H1 (cell line): ENCODE measurements around the gene MLN. TPM values are rescaled to one million over a fixed set of nuclear protein-coding genes. Genes with fewer than 3 reads are reported as not detected.

Experiments used
- CTCF ChIA-PET: fragments of 300-600 bp; sonication (Branson Sonifier 250); formaldehyde crosslinking; loops from one replicate; lab custom pipeline; 2021; ENCODE audit not compliant: partially characterized antibody; lab: Charles Lee
- POLR2A ChIA-PET: fragments of 300-600 bp; sonication (Branson Sonifier 250); formaldehyde crosslinking; loops from one replicate; lab custom pipeline; 2021; ENCODE audit warnings: inconsistent platforms; ENCODE audit not compliant: partially characterized antibody; lab: Charles Lee
- DNase-seq, 2 experiments: peaks; one replicate each; pipeline versions ENCODE4 v3.0.0 to v3.0.0-alpha.2; 2010 to 2022; ENCODE audit warnings: low spot score in 2 of 2, low read depth in 1 of 2, mixed read lengths in 1 of 2
- FAIRE-seq: peaks from 2 replicates; lab custom pipeline; 2011; peaks lifted over from hg19 to GRCh38; lab: Jason Lieb, UNC
- H2AFZ ChIP-seq: 2 replicates; pipeline ENCODE4 v1.8.1; 2012; ENCODE audit warnings: low read length, inconsistent platforms
- H2AK5ac ChIP-seq: 2 replicates; pipeline ENCODE4 v1.6.1; 2013; ENCODE audit warnings: low read depth, low read length
- H2BK120ac ChIP-seq: replicated peaks from 2 replicates; pipeline ENCODE3; 2013; ENCODE audit warnings: low read depth, low read length, inconsistent platforms
- H2BK12ac ChIP-seq: 2 replicates; pipeline ENCODE4 v1.6.1; 2013; ENCODE audit warnings: low read depth, low read length
- H2BK15ac ChIP-seq: 2 replicates; pipeline ENCODE4 v1.6.1; 2013; ENCODE audit warnings: low read length
- H2BK20ac ChIP-seq: 2 replicates; pipeline ENCODE4 v1.6.1; 2013; ENCODE audit warnings: low read length
- H2BK5ac ChIP-seq: 2 replicates; pipeline ENCODE4 v1.6.1; 2013; ENCODE audit warnings: low read depth, low read length
- H3K14ac ChIP-seq: 2 replicates; pipeline ENCODE4 v1.6.1; 2013; ENCODE audit warnings: inconsistent platforms; ENCODE audit not compliant: insufficient read length
- H3K18ac ChIP-seq: 2 replicates; pipeline ENCODE4 v1.6.1; 2013; ENCODE audit warnings: low read length; ENCODE audit errors: extremely low read depth
- H3K23ac ChIP-seq: 2 replicates; pipeline ENCODE4 v1.6.1; 2013; ENCODE audit warnings: inconsistent platforms; ENCODE audit not compliant: insufficient read length
- H3K23me2 ChIP-seq: 2 replicates; pipeline ENCODE4 v1.6.1; 2013; ENCODE audit warnings: low read depth, low read length
- H3K27ac ChIP-seq: 2 replicates; pipeline ENCODE4 v1.6.1; 2011; ENCODE audit warnings: low read depth, low read length, inconsistent platforms
- H3K27me3 ChIP-seq, 4 experiments: replicated peaks in 1 of 4; 1 replicate in 1 of 4; 2 replicates in 3 of 4; pipeline versions ENCODE4 v1.6.1 to v1.8.1; 2011 to 2013; ENCODE audit warnings: low read length in 3 of 4, mild to moderate bottlenecking in 3 of 4, inconsistent platforms in 2 of 4, mixed read lengths in 2 of 4, moderate library complexity in 1 of 4; ENCODE audit not compliant: control insufficient read depth in 3 of 4, insufficient read depth in 3 of 4; ENCODE audit errors: extremely low read depth in 1 of 4
- H3K36me3 ChIP-seq, 4 experiments: 2 replicates each; pipeline versions ENCODE4 v1.6.1 to v1.8.1; 2011 to 2013; ENCODE audit warnings: mild to moderate bottlenecking in 4 of 4, low read length in 3 of 4, moderate library complexity in 2 of 4, control low read depth in 1 of 4, inconsistent platforms in 1 of 4; ENCODE audit not compliant: insufficient read depth in 4 of 4, control insufficient read depth in 2 of 4
- H3K4ac ChIP-seq: replicated peaks from 2 replicates; pipeline ENCODE3; 2013; ENCODE audit warnings: low read length, low read depth, mixed read lengths, inconsistent platforms; ENCODE audit not compliant: insufficient read length
- H3K4me1 ChIP-seq, 4 experiments: replicated peaks in 1 of 4; 1 replicate in 1 of 4; 2 replicates in 3 of 4; pipeline versions ENCODE4 v1.6.1 to v1.8.1; 2011 to 2013; ENCODE audit warnings: low read length in 3 of 4, inconsistent platforms in 2 of 4, mixed read lengths in 1 of 4; ENCODE audit not compliant: insufficient read depth in 4 of 4, control insufficient read depth in 3 of 4
- H3K4me2 ChIP-seq, 2 experiments: 2 replicates each; pipeline versions ENCODE4 v1.6.1 to v1.8.1; 2011 to 2013; ENCODE audit warnings: low read depth in 2 of 2, low read length in 2 of 2, control low read depth in 1 of 2, inconsistent platforms in 1 of 2, mild to moderate bottlenecking in 1 of 2; ENCODE audit not compliant: insufficient read depth in 1 of 2
- H3K4me3 ChIP-seq, 4 experiments: fragments of 200-600, 300-600 bp in 1 of 4; sonication (generic), shearing (Covaris generic), sonication (Bioruptor Twin) in 1 of 4; 2 replicates each; pipeline versions ENCODE4 v1.5.1 to v1.8.1; 2011 to 2016; ENCODE audit warnings: low read length in 4 of 4, low read depth in 3 of 4, control low read depth in 2 of 4, inconsistent platforms in 2 of 4, mild to moderate bottlenecking in 2 of 4, mixed read lengths in 1 of 4, moderate library complexity in 1 of 4; ENCODE audit not compliant: insufficient read depth in 2 of 4; ENCODE audit errors: extremely low read depth in 1 of 4
- H3K56ac ChIP-seq: replicated peaks from 2 replicates; pipeline ENCODE3; 2013; ENCODE audit warnings: low read depth, mild to moderate bottlenecking, mixed read lengths, low read length, inconsistent platforms; ENCODE audit not compliant: insufficient read length
- H3K79me1 ChIP-seq: 2 replicates; pipeline ENCODE4 v1.6.1; 2013; ENCODE audit warnings: low read depth, low read length, control low read depth
- H3K79me2 ChIP-seq, 2 experiments: 2 replicates each; pipeline versions ENCODE4 v1.6.1 to v1.8.1; 2012 to 2013; ENCODE audit warnings: low read length in 2 of 2, mild to moderate bottlenecking in 2 of 2, inconsistent platforms in 1 of 2; ENCODE audit not compliant: insufficient read depth in 2 of 2, control insufficient read depth in 1 of 2
- H3K9ac ChIP-seq, 4 experiments: replicated peaks in 1 of 4; 1 replicate in 1 of 4; 2 replicates in 3 of 4; pipeline versions ENCODE4 v1.6.1 to v1.8.1; 2011 to 2013; ENCODE audit warnings: low read depth in 3 of 4, low read length in 3 of 4, control low read depth in 2 of 4, mild to moderate bottlenecking in 2 of 4, moderate library complexity in 2 of 4, inconsistent platforms in 1 of 4; ENCODE audit errors: extremely low read depth in 1 of 4
- H3K9me3 ChIP-seq, 2 experiments: 2 replicates each; pipeline versions ENCODE4 v1.6.1 to v1.8.1; 2012 to 2013; ENCODE audit warnings: mild to moderate bottlenecking in 2 of 2, moderate library complexity in 2 of 2, control low read depth in 1 of 2, inconsistent platforms in 1 of 2, low read depth in 1 of 2, low read length in 1 of 2, mixed read lengths in 1 of 2; ENCODE audit not compliant: insufficient read depth in 2 of 2
- H4K20me1 ChIP-seq, 2 experiments: replicated peaks in 1 of 2; 2 replicates each; pipeline versions ENCODE3 to v1.8.1; 2011 to 2013; ENCODE audit warnings: inconsistent platforms in 2 of 2, low read length in 2 of 2, mild to moderate bottlenecking in 1 of 2; ENCODE audit not compliant: insufficient read depth in 2 of 2, control insufficient read depth in 1 of 2
- H4K5ac ChIP-seq: 2 replicates; pipeline ENCODE4 v1.6.1; 2013; ENCODE audit warnings: low read length, low read depth, mixed read lengths, inconsistent platforms; ENCODE audit not compliant: insufficient read length
- H4K8ac ChIP-seq: 2 replicates; pipeline ENCODE4 v1.8.0; 2013; ENCODE audit warnings: mild to moderate bottlenecking, moderate library complexity, low read length, inconsistent platforms; ENCODE audit not compliant: insufficient read depth; ENCODE audit errors: extremely low read depth
- H4K91ac ChIP-seq: replicated peaks from 2 replicates; pipeline ENCODE3; 2013; ENCODE audit warnings: low read length, mixed read lengths, inconsistent platforms; ENCODE audit not compliant: insufficient read length
- CTCF ChIP-seq, 3 experiments: IDR thresholded peaks; 1 replicate in 2 of 3; 2 replicates in 1 of 3; pipeline versions ENCODE4 v1.5.1 to v1.6.1; 2011; ENCODE audit warnings: low read length in 3 of 3, mild to moderate bottlenecking in 3 of 3, inconsistent platforms in 2 of 3, low read depth in 1 of 3, moderate library complexity in 1 of 3; ENCODE audit not compliant: insufficient read depth in 1 of 3; ENCODE audit errors: control extremely low read depth in 1 of 3
- EGR1 ChIP-seq: IDR thresholded peaks from 2 replicates; pipeline ENCODE4 v1.6.1; 2011; ENCODE audit warnings: low read depth, low read length, borderline replicate concordance
- RAD21 ChIP-seq, 2 experiments: IDR thresholded peaks in 1 of 2; conservative IDR thresholded peaks in 1 of 2; 2 replicates each; pipeline ENCODE4 v1.6.1; 2011; ENCODE audit warnings: low read depth in 2 of 2, low read length in 2 of 2, improper control_type of control experiment in 1 of 2, inconsistent platforms in 1 of 2, mild to moderate bottlenecking in 1 of 2, moderate library complexity in 1 of 2
- TCF12 ChIP-seq: IDR thresholded peaks from 2 replicates; pipeline ENCODE4 v1.6.1; 2011; ENCODE audit warnings: low read depth, mild to moderate bottlenecking, low read length
- TEAD4 ChIP-seq: IDR thresholded peaks from 2 replicates; pipeline ENCODE4 v1.6.1; 2012; ENCODE audit warnings: low read depth, low read length, inconsistent platforms, mixed read lengths
- WGBS, 2 experiments: shearing (Covaris generic) in 1 of 2; methylation state at CpG; one replicate each; pipeline versions ENCODE4 v1.1.6 to v1.1.7; 2013 to 2015; ENCODE audit warnings: low lambda C conversion rate in 2 of 2, mixed read lengths in 2 of 2, inconsistent platforms in 1 of 2, low coverage in 1 of 2, missing lambda C conversion rate in 1 of 2; ENCODE audit not compliant: insufficient replicate concordance in 2 of 2, insufficient coverage in 1 of 2, insufficient read length in 1 of 2; ENCODE audit errors: extremely low coverage in 1 of 2, missing lambda C conversion rate in 1 of 2; 5-methylcytosine and 5-hydroxymethylcytosine counted together
- polyA plus RNA-seq, 7 experiments: library from polyadenylated mRNA; depleted of rRNA in 3 of 7; stranded (reverse) in 5 of 7; unstranded in 2 of 7; fragments of >200 nt in 5 of 7; fragments of 200-250 nt in 2 of 7; gene quantifications; 1 replicate in 5 of 7; 2 replicates in 1 of 7; 4 replicates in 1 of 7; pipeline versions ENCODE4 v1.2.1 to v1.2.3, GENCODE V29; 2011 to 2013; ENCODE audit warnings: missing spikeins in 2 of 7, mixed read lengths in 2 of 7
- total RNA-seq: library from RNA; stranded (reverse); fragmentation: NEBNext Ultra II Directional; extraction: Animal tissue kit (Norgen Biotek cat#: 25700); gene quantifications from 2 replicates; pipeline ENCODE4 v1.2.1, GENCODE V29; 2021

MLN gene
- total and polyA plus RNA-seq, 2 of the 8 experiments (the other 6 are each of a cell fraction or from before 2014, with no cell fraction given) = not detected

GRCh38 chr6:33826537-33826936 lies 22.7 kb upstream of the MLN start:
- no peak overlapping the region for H3K56ac ChIP-seq
- DNase-seq (no peak), FAIRE-seq (no peak)
- no peak overlapping the region for H3K4me2 ChIP-seq
- no peaks in the 10 kb centered on the region for H4K20me1 ChIP-seq
- no peak overlapping the region for H2AK5ac ChIP-seq
- POLR2A ChIA-PET = no interaction called here
- no peak overlapping the region for H3K4me3 ChIP-seq
- H3K27me3 ChIP-seq = no peaks in the 10 kb centered on the region; a peak in 2 of 7 replicates
- peak overlapping the region; percentile 26; the same call in 1 of the 2 replicates for H2BK5ac ChIP-seq
- no peak overlapping the region for H3K9ac ChIP-seq
- peak overlapping the region; percentile 57 for H3K4ac ChIP-seq
- H3K18ac ChIP-seq = no peak overlapping the region; the same call in 1 of the 2 replicates
- no peaks in the 10 kb centered on the region for H3K79me2 ChIP-seq
- no peak overlapping the region for H3K27ac ChIP-seq
- no peak overlapping the region for H4K5ac ChIP-seq
- H4K91ac ChIP-seq = peak overlapping the region; percentile 27
- no peak overlapping the region for H3K23ac ChIP-seq
- CTCF ChIA-PET = interaction anchor here (0.6 to 7.4 kb wide), 13 partner anchors 8 to 248 kb away, joined by 3 to 97 read pairs (median 3); no protein-coding TSS in a partner anchor
- peak overlapping the region; percentile 85; the same call in 1 of the 2 replicates for H2BK12ac ChIP-seq
- no peaks in the 10 kb centered on the region for H3K36me3 ChIP-seq
- H2AFZ ChIP-seq = no peak overlapping the region
- no peak overlapping the region for H3K14ac ChIP-seq
- 0 out of 2 replicates have a peak overlapping the region, but pooled peaks have one; percentile 81 for H2BK15ac ChIP-seq
- H4K8ac ChIP-seq = no peak overlapping the region
- H3K9me3 ChIP-seq = no peaks in the 10 kb centered on the region
- TF ChIP-seq TEAD4 = no peak
- peak; percentile 36 to 65 for TF ChIP-seq RAD21 (IDR thresholded peaks at IDR 0.05 in 1 of 2, conservative IDR thresholded peaks at IDR 0.05 in 1 of 2; ENCODE audit: low read depth in 2 of 2, low read length in 2 of 2)
- peak in 2 of 3 experiments; percentile 37; a peak in 3 of 4 replicates for TF ChIP-seq CTCF (IDR thresholded peaks at IDR 0.05; ENCODE audit: control extremely low read depth in 1 of 3, insufficient read depth in 1 of 3, low read depth in 1 of 3, low read length in 3 of 3)
- TF ChIP-seq TCF12 = no peak
- no peak for TF ChIP-seq EGR1
- no peaks in the 10 kb centered on the region for H3K23me2 ChIP-seq
- H3K4me1 ChIP-seq = peaks cover 0 to 25% (median 13%) of the 10 kb centered on the region in 4 experiments; a peak in 6 of 7 replicates
- WGBS, 2 experiments = 56% methylated on average over 2 of the region's 2 CpGs; no CpG with 5 or more reads in 1 of the 2 experiments
- H3K79me1 ChIP-seq = no peaks in the 10 kb centered on the region
- H2BK20ac ChIP-seq = no peak overlapping the region
- H2BK120ac ChIP-seq = no peak overlapping the region
